ENCODE measurements around the gene PDCD6IP. TPM values are rescaled to one million over a fixed set of nuclear protein-coding genes. Genes with fewer than 3 reads are reported as not detected.
"Not testable (repeated sequence)": the region's sequence is repeated elsewhere in the genome, so short reads cannot be mapped to it uniquely, and the experiment has no call there.

The PDCD6IP gene
- total RNA-seq, 1 donor from 2014 or later = 271 TPM

DNA sequence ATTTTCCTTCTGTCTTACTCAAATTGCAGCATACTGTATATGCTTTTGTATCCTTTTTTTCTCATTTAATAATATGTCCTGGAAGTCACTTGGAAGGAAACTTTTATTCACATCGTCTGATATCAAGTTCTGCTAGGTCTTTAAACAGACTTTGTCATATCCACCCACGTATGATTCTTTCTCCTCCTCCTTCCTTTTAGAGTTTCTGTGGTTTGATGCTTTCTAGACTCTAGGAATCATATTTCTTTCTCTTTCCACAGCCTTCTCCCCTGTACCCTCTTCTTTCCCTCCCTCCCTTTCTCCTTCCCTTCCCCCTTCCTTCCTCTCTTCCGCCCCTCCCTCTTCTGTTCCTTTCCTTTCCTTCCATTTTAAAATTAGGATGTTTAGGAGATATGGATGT lies 52.2 kb downstream of the PDCD6IP start:
- DNase-seq = not testable (repeated sequence)

DNA sequence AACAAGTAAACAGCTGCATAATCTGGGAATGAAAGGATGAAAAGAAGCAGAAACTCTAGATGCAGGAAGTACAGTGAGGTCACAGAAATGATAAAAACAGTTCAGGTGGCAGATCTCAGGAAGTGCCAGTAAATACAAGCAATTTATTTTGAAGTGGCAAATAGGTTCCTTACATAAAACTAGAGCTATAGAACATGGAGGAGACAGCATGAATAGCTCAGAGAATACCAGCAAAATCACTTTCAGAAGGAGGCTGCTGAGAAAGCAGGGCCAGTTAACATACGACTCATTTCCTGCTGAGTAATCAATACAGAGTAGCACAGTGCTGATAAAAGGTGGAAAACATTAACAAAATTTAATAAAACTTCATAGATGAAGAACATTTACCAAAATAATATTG lies 57.0 kb downstream of the PDCD6IP start:
- DNase-seq = not testable (repeated sequence)

DNA sequence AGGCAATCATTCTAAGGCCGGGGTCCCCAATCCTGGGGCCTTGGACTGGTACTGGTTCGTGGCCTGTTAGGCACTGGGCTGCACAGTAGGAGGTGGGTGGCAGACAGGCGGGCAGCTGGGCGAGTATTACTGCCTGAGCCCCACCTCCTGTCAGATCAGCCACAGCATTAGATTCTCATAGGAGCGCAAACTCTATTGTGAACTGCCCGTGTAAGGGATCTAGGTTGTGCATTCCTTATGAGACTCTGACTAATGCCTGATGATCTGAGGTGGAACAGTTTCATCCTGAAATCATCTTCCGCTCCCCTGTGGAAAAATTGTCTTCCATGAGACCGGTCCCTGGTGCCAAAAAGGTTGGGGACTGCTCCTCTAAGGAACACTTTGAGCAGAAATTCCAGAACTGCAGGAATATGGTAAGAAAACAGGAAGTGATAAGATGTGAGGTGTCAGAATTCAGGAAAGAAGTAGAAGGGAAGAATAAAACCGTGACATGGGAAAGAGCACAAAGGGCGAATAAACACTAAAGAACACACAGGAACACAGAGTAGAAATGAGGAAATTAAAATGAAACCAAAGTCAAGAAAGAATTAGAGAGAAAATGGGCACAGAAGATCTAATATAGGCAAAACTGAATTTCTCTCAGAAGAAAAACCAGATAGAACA lies 57.6 kb downstream of the PDCD6IP start:
- DNase-seq = no peak

DNA sequence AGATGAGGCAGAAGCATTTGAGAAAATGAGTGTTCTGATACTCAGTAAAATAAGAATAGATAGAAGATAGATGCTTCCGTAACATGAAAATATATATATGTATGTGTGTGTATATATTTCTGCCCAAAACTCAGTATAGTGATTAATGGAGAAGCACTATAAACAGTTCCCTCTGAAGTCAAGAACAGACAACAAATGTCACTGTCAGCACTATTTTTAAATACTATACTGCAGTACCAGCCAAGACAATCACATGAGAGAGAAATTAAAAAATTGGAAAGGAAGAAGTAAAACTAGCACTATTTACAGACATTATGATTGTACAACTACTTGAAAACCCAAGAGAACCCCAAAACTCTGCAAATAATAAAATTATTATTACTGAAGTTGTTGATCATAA lies 59.3 kb downstream of the PDCD6IP start:
- DNase-seq = not testable (repeated sequence)

DNA sequence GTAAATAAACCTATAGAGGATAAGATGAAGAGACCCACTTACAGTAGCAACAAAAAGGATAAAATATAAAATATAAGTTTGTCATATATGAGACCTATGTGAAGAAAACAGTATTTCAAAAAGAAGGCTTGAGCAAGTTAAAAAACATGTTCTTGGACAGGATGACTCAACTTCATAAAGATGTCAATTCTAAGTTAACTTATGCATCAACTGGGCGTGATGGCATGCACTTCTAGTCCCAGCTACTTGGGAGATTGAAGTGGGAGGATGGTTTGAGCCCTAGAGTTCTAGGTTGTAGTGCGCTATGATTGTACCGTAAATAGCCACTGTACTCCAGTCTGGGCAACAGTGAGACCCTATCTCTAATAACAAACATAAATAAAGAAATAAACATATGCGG lies 59.7 kb downstream of the PDCD6IP start:
- no peak for DNase-seq

DNA sequence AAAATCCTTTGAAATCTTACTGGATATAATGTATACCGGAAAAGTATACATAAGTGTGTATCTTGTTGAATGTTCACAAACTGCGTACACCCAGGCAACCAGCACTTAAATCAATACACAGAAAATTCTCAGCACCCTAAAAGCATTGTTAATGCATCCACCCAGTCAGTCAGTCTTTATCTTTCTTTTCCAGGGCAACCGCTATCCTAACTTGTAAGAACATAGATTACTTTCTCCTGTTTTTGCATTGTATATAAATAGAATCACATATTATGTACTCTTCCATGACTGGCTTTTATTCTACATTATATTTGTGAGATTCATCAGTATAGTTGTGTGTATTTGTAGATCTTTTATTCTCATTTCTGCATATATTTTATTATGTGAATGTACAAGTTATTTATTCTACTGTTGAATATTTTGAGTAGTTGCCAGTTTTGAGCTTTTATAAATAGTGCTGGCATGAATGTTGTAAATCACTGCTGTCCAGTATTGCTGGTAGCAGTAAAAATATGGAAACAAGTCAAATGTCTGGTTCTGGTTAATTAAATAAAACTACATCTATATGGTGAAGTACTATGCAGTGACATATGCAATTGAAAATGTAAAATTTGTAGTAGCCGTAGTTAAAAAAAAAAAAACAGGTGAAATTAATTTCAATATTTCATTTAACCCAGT lies 62.1 kb downstream of the PDCD6IP start:
- DNase-seq = no peak

DNA sequence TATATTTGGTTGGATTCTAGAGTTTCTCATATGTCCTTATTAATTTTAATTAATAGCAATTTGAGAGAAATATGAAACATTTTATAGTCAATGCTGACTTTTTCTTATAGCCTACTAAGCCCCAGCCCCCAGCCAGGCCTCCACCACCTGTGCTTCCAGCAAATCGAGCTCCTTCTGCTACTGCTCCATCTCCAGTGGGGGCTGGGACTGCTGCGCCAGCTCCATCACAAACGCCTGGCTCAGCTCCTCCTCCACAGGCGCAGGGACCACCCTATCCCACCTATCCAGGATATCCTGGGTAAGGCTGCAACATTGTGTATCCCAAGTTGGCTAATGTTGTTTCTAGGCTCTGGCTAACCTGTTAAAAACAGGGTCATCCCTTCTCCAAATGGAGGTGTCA lies 66.7 kb downstream of the PDCD6IP start:
- DNase-seq = no peak

DNA sequence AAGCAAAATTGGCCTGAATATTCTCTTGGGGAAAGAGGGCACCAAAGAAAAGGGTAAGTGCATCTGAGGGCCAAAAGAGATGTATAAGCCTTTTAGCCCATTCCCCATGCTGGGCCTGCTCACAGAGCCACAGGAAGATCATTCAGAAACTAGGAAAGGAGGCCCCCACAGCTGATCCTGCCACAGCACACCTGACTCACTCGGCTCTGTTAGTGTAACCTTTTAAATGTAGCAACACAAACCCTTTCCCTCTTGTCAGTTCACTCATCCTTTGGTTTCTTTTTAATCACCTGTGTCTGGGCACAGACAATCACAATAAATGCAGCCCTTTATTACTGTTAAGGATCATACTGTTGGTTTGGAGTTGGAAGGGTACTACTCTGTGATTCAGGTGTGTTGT lies 69.9 kb downstream of the PDCD6IP start:
- DNase-seq = no peak

DNA sequence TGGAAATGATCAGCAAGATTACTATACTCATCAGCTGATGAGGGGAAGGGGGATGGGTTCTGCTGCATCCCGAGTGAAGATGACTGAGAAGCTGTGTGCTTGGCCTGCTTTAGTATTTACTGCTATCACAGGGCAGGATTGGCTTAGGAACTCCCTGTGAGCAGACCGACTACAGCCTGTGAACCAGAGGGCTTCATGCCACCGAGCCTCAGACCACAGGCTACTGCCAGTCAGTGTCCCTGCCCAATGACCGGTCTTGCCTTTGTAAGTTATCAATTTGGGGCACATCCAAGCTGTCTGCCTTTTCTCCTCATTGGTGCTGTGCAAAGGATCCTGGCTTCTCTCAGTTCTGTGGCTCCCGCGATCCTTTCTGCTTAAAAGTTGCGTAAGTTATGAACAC lies 71.5 kb downstream of the PDCD6IP start:
- DNase-seq = no peak

DNA sequence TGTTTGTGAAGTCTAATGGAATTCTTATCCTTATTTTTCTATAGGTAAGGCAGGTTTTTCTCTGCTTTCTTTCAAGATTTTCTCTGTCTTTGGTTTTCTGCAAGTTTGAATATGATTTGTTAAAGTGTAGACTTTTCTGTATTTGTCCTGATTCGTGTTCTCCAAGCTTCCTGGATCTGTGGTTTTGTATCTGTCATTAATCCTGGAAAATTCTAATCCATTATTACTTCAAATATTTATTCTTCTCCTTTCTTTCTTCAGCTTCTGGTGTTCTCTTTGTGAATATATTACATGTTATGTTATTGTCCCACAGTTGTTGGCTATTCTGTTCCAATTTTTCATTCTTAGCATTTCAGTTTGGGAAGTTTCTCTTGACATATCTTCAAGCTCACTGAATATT lies 76.4 kb downstream of the PDCD6IP start:
- no peak for DNase-seq

DNA sequence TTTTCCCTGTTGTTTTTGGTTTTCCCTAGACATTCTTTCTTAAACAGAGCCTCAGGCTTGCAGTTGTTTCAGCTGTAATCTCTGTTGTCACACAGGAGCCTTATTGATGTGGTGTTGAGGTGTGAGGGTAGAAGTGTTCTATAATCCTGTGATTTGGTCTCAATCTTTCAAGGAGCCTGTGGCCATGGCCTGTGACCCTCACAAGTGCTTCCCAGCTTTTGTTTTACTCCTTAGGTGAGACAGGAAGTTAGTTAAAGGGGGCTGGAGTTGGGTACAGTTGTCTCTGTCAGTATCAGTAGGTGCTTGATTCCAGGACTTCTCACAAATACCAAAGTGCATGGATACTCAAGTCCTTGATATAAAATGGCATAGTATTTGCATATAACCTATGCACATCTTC lies 77.2 kb downstream of the PDCD6IP start:
- DNase-seq = no peak

DNA sequence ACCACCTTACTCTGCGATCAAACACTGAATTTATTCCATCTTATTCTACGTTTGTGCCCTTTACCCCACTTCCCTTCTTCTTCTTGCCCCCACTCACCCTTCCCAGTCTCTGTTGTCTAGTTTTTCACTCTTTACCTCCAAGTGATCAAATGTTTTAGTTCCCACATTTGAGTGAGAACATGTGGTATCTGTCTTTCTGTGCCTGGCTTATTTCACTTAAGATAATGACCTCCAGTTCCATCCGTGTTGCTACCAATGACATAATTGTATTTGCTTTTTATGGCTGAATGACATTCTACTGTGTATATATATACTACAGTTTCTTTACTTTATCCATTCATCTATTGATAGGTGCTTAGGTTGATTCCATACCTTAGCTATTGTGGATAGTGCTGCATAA lies 78.8 kb downstream of the PDCD6IP start:
- DNase-seq = no peak

DNA sequence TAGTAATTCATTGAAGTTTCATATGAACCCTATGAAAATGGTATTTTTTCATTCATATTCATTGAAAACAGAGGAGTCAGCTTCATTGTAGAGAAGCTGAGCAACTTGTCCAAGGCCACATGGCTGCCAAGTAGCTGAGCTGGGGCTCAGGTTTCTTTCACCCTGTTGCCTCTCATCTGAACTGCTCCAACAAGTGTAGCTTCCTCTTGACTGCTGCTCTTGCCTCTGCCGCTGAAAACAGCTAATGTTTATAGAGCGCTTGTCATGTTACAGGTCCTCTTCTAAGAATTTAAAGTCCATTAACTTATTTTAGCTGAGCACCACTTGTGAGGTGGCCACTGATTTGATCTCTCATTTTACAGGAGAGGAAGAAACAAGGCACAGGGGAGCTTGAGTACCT lies 81.1 kb downstream of the PDCD6IP start:
- DNase-seq = peak; percentile 25

DNA sequence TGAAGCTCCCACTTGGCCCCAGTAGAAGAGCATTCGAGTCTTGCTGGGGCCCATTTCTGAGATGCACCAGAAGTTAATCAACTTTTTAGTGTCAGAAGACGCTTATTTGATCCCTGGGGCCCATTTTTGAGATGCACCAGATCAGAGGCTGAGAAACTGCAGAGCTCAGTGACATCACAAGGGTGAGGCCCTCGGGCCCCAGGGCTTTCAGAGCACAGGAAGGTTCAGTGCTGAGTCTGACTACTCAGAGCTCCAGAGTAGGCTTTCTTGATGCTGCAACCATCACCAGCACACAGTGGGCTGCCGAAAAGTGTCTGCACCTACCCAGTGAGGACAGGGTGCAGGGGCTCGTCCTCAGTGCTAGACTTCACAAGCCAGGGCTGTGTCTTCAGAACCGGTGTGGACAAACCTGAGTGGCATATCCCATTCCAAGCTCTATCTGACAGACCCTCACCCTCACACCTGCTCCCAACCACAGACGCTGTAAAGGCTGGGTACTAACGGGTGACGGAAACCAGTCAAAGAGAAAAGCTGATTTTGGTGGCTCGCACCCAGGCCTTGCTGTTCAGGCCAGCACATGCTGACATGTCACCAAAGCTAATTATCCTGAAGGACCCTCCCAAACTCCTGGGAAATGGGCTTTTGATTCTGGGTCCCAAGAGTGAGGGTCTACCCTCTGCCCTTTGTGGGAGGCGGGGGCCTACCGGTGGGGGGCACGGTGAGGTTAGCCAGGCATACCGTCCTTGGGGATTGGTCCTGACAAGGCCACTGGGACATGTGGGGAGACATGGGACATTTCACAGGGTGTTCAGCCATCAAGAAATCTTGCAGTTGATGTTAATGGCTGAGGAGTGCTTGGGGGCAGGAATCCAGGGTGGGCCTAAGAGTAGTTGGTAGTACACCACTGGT lies 83.0 kb downstream of the PDCD6IP start:
- DNase-seq = no peak

DNA sequence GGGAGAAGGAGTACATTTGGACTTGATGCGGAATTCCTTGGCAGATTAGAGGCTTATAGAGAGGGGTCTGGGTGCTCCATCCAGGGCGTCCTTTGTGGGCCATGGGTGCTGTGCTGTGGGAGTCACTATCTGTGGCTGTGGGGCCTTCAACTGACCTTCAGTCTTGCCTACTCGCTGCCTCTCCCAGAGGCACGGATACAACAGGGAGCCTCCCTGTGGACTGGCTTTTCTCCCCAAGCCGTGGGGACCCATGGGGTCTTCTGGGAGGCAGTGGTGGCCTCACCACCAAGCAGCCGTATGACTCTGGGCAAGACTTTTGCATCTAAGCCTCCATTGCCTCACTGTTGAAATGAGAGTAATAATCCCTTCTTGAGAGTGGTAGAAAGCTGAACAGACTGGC lies 83.9 kb downstream of the PDCD6IP start:
- DNase-seq = no peak

DNA sequence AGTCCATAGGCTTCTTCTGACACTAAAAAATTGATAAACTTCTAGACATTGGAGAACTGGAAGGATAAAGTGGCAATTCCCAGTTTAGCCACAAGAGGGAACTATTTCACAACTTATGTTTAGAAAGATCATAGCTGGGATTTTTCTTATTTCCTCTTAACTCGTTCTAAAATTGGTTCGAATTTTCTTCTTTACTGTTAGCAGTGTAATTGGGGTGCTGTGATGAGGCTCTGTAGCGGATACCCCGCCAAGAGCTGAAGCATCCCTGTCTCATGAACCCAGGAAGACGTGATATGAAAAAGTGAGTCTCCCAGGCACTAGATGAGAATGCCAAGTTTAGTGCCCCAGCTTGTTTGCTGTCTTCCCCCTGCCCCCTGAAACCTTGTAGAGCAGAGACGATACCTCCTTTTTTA lies 85.1 kb downstream of the PDCD6IP start:
- peak; percentile 81 for DNase-seq

DNA sequence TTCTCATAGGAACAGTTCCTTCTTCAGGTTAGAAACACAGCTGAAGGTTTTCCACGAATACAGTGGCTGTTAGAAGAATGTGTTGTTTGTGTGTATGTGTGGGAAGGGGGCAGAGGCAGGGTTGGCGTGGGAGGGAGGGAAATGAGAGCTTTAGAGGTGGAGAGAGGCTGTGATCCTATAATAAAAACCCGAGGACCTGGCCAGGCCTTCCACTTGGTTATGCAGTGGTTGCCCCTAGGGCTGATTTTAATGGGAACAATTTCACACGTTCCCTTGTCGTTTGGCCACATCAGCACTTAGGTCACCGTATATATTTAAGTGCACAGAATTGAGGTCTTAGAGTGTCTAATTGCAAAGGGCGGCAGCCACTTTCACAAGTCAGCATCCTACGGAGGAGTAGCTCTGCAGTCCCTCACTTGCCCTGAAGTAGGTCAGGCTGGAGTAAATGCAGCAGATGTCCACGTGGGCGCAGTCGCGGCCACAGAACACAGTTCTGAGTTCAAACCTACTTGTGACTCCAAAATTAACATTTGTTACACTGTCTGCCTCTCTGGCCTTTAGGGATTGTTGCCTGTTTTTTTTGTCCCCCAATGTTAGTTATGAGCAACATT lies 85.6 kb downstream of the PDCD6IP start:
- DNase-seq = peak; percentile 31

DNA sequence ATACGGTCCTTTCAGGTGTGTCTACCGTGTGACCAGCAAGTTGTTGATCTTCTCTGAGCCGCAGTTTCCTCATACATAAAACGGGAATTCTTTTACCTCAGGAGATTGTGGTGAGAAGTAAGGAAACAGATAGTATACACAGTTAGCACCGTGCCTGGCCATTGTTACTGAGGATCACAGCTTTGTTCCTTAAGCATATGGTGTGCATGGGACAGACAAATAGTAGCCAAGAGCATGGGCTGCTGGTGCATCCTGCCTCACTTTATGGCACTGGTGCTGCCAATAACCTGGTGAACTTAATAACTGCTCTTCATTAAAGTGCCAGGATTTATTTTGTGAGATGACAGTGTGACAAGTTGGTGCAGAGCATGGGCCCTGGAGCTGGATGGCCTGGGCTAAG lies 86.3 kb downstream of the PDCD6IP start:
- DNase-seq = no peak

DNA sequence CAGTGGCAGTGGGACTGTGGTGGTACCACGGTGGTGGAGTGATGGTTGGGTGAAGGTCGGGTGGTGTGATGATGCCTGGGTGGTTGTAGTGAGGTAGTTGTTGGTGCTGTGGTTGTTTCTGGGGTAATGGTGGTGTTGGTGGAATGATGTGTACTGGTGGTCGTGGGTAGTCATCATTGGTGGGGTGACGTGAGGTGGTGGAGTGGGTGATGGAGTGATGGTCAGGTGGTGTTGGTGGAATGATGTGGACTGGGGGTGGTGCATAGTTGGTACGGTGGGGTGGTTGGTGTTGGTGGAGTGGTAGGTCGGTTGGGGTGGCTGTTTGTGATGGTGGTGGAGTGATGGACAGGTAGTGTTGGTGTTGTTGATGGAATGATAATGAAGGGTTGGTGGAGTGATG lies 87.1 kb downstream of the PDCD6IP start:
- no peak for DNase-seq

DNA sequence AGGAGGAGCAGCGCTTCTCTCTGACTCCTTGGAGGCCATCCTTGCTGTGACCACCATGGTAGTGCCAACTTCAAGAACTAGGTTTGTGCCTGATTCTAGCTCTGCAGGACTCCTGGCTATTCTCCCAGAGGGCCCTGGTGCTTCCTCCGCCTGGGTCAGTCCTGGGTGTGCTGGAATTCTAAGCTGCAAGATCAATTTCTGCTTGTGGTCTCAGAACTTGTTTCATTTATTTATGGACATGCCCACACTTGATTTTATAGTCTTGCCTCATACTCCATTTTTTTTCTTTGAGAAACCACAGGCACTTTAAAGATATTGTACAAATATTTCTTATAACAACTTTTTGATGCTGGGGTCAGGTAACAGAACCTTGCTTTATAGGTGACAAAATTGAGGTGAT lies 87.6 kb downstream of the PDCD6IP start:
- DNase-seq = no peak

DNA sequence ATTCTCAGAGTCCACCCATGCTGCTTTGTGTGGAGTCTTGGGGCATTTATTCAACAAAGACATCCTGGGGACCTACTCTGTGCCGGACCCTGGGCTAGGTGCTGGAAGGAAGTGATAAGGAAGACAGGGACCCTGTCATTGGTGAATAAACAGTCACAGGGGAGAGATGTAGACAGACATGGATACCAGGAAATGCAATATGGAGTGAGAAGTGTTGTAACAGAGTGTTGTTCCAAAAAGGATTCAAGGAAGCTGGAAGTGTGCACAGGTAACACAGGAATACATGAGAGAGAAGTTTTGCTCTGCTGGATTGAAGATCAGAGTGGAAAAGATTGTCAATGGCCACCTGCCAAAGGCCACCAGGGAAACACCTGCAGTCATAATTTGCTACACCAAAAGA lies 89.0 kb downstream of the PDCD6IP start:
- no peak for DNase-seq

DNA sequence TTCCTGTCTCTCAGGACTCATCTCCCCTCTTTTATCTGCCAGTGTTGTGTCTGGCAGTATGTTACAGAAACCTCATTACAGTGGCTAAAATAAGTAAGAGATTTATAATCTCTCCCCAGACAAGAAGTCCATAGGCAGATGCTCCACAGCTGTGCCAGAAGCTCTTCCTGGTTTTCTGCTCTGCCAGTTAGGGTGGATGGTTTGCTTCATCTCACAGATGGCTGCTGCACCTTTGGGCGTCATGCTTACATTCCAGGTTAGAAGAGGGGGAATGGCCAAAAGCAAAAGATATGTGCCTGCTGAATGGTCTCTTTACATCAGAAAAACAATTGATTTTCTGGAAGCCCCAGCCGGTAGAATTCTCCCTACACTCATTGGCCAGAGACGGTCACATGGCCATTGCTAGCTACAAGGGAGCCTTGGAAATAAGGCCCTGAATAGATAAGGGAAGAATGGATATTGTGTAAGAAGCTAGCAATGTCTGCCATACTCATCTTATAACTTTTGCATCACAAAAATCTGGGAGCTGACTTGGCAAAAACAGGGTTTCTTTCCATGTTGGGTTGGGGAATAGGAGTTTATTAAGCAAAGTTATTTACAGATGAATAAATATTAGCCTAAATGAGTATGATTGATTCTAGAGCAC lies 91.1 kb downstream of the PDCD6IP start:
- DNase-seq = no peak

All from tongue (tissue), 2 donors.